ENCODE measurements around the gene ABCB8.
A peak's percentile ranks its signal among the peaks of the same experiment; 100 is the strongest.

The ABCB8 gene

GRCh38 chr7:151058781-151059366 lies 30.6 kb downstream of the ABCB8 start:
- TF ChIP-seq GATA1 (IDR thresholded peaks at IDR 0.05; ENCODE audit: low read depth, low read length), result no peak
- TF ChIP-seq POLR2A (IDR thresholded peaks at IDR 0.05; ENCODE audit: low read length), result no peak
- peak; percentile 50 to 65 for DNase-seq

GRCh38 chr7:151059367-151060112 lies 31.3 kb downstream of the ABCB8 start, which contains the start of gene SLC4A2:
Gene SLC4A2, plus strand, starts transcription at chr7:151059589. Its CDS starts 2,399 bp downstream, at chr7:151061988.
- peak; percentile 53 for TF ChIP-seq POLR2A (IDR thresholded peaks at IDR 0.05; ENCODE audit: low read length)
- no peak for TF ChIP-seq GATA1 (IDR thresholded peaks at IDR 0.05; ENCODE audit: low read depth, low read length)
- DNase-seq, result peak; percentile 76 to 82

- no peak for DNase-seq
- TF ChIP-seq POLR2A (IDR thresholded peaks at IDR 0.05; ENCODE audit: low read length) (no peak), GATA1 (IDR thresholded peaks at IDR 0.05; ENCODE audit: low read depth, low read length) (no peak)
Observed at GRCh38 chr7:151060113-151060415, 31.8 kb downstream of the ABCB8 start.

GRCh38 chr7:151060416-151061212 lies 32.4 kb downstream of the ABCB8 start:
- DNase-seq, result peak; percentile 34 to 38
- TF ChIP-seq POLR2A (IDR thresholded peaks at IDR 0.05; ENCODE audit: low read length), result peak; percentile 46
- no peak for TF ChIP-seq GATA1 (IDR thresholded peaks at IDR 0.05; ENCODE audit: low read depth, low read length)

GRCh38 chr7:151061213-151062110 lies 33.2 kb downstream of the ABCB8 start:
- TF ChIP-seq GATA1 (IDR thresholded peaks at IDR 0.05; ENCODE audit: low read depth, low read length), result no peak
- no peak for TF ChIP-seq POLR2A (IDR thresholded peaks at IDR 0.05; ENCODE audit: low read length)
- DNase-seq, result no peak

GRCh38 chr7:151062111-151062398 lies 33.8 kb downstream of the ABCB8 start:
- DNase-seq, result no peak
- TF ChIP-seq GATA1 (IDR thresholded peaks at IDR 0.05; ENCODE audit: low read depth, low read length) (no peak), POLR2A (IDR thresholded peaks at IDR 0.05; ENCODE audit: low read length) (no peak)

DNA sequence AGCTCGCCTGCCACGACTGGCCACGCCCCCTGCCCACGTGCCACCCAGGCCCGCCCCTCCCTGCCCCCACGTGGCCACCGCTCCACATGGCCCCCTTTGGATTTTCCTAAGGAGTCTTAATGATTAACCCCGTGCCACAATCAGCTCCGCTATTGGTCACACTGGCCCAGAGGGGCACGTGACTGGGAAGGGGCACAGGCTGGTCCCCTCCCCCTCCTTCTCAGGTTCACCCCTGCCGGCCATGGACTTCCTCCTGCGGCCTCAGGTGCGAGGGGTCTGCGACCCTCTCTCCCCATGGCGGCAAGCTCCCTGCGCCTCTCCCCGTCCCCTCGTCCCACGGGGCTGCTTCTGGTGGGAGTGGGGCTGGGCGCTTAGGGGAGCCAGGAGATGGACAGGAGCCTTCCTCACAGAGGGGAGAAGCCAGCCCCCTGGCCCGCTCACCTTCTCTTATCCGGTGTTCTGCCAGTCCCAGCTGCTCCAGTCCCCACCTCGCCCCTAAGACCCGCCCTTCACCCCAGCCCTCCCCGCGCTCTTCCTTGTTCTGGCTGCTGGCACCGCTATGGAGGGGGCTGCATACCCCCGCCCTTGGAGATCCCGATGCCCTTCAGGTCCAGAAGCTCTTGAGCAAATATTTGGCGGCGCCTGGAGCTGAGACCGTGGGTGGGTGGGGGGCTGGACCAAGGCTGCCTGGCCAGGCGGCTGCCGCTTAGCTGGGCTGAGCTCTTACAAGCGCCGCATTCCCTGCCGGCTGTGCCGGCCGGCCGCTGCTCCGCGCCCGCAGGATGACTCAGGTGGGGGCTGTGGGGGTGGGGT lies 34.4 kb downstream of the ABCB8 start:
- DNase-seq, result peak; percentile 36 to 44
- no peak for TF ChIP-seq POLR2A (IDR thresholded peaks at IDR 0.05; ENCODE audit: low read length)
- no peak for TF ChIP-seq GATA1 (IDR thresholded peaks at IDR 0.05; ENCODE audit: low read depth, low read length)

- DNase-seq, result no peak
- TF ChIP-seq GATA1 (IDR thresholded peaks at IDR 0.05; ENCODE audit: low read depth, low read length), result no peak
- TF ChIP-seq POLR2A (IDR thresholded peaks at IDR 0.05; ENCODE audit: low read length), result no peak
Observed at GRCh38 chr7:151063212-151063561, 34.9 kb downstream of the ABCB8 start.

DNA sequence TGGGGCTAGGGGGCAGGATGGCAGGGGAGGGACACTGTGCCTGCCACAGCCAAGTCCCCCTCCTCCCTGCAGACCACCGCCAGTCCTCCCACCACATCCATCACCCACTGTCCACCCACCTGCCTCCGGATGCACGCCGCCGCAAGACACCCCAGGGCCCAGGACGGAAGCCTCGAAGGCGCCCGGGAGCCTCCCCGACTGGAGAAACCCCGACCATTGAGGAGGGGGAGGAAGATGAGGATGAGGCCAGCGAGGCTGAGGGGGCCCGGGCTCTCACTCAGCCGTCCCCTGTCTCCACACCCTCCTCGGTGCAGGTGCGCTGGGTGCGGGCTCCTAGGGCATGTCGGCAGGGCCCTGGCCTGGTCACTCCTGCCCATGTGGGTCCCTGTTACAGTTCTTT lies 36.2 kb downstream of the ABCB8 start:
- TF ChIP-seq POLR2A (IDR thresholded peaks at IDR 0.05; ENCODE audit: low read length) (no peak), GATA1 (IDR thresholded peaks at IDR 0.05; ENCODE audit: low read depth, low read length) (no peak)
- no peak for DNase-seq

DNA sequence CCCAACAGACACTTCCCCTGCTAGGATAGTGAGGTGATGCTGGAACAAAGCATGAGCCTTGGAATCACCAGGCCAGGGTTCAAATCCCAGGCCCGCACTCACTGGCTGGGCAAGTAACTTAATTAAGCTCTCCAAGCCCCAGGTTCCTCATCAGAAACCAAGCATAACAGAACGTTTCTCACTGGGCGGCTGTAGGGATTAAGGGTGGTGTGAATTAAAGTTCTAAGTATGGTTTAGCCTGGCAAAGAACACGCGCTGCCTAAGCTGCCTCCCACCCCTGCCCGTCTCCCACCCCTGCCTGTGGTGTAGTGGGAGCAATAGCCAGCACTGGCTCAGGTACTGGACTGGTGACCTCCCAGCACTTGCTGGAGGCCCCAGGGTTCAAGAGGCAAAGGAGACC lies 36.7 kb downstream of the ABCB8 start:
- TF ChIP-seq POLR2A (IDR thresholded peaks at IDR 0.05; ENCODE audit: low read length), result no peak
- TF ChIP-seq GATA1 (IDR thresholded peaks at IDR 0.05; ENCODE audit: low read depth, low read length), result no peak
- DNase-seq, result no peak

DNA sequence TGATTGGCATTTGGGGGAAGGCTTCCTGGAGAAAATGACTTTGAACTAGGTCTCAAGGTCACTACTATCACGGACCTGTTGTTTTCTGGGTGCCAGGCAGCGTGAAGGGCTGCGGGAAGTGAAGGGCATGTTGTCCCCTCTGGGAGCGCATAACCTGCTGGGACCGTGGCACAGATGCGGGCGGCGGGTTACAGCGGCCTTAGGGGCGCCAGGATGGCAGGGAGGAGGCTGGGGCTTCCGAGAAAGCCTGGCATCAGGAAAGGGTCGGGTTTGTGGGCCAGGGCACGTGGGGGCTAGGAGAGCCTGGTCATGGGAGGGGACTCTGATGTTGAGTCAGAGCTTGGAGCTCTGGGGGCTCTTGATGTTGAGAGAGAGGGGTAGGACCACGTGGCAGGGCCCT lies 37.3 kb downstream of the ABCB8 start:
- DNase-seq, result no peak
- TF ChIP-seq GATA1 (IDR thresholded peaks at IDR 0.05; ENCODE audit: low read depth, low read length) (no peak), POLR2A (IDR thresholded peaks at IDR 0.05; ENCODE audit: low read length) (no peak)

GRCh38 chr7:151066273-151066974 lies 38.2 kb downstream of the ABCB8 start:
- no peak for TF ChIP-seq GATA1 (IDR thresholded peaks at IDR 0.05; ENCODE audit: low read depth, low read length)
- no peak for TF ChIP-seq POLR2A (IDR thresholded peaks at IDR 0.05; ENCODE audit: low read length)
- no peak for DNase-seq
